HT1080 (cell line): ENCODE data around the gene PDGFA. TPM values are rescaled to one million over a fixed set of nuclear protein-coding genes. Genes with fewer than 3 reads are reported as not detected.

ENCODE experiments used
- DNase-seq: peaks from one replicate; pipeline ENCODE4 v3.0.0-alpha.2; 2015; ENCODE audit warnings: low read depth
- total RNA-seq: library from RNA; depleted of rRNA; stranded (reverse); fragments of >200 nt; shearing (Covaris generic); gene quantifications from 2 replicates; pipeline ENCODE4 v1.2.3, GENCODE V29; 2014

The PDGFA gene
- total RNA-seq, 1 experiment from 2014 or later = 23.1 TPM

DNA sequence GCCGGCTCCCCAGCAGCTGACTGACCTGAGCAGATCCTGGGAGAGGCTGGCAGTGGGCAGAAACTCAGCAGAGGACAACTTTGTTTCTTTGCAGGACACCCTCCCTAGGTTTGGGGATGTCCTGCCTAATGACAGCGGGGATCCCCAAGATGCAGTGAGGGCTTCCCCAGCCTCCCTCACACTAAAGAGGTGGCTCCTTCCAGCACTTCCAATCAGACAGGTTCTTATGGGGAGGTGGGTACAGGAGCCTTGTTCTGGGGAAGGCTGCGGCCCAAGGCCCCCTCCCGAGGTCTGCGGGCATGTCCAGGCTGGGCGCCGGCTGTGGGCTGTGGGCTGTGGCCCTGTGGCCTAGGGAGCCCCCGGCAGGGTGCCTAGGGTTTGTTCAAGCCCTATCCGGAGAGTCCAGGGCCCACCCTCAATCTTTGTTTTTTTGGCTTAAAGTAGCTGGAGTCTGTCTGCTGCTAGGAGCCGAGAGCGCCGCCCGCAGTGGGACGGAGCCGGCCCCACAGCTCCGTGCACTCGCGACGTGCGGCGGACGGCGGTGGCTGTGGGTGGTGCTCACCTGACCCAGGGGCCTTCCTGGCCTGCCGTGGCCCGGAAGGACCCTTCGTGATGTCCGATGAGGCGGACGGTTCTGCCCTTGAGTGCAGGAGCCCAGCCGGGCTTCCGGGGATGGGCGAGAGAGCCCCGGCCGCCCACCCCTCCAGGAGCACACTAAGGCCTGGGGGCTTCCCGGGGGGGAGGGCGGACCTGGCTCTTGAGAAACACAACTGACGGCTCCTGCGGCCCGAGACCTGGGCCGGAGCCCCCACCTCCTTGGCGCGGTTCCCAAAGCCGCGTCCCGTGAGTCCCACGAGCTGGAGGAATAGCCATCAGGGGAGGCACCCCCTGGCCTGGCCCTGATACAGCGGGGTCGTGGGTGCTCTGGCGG lies 57.2 kb downstream of the PDGFA start:
- no peak for DNase-seq

DNA sequence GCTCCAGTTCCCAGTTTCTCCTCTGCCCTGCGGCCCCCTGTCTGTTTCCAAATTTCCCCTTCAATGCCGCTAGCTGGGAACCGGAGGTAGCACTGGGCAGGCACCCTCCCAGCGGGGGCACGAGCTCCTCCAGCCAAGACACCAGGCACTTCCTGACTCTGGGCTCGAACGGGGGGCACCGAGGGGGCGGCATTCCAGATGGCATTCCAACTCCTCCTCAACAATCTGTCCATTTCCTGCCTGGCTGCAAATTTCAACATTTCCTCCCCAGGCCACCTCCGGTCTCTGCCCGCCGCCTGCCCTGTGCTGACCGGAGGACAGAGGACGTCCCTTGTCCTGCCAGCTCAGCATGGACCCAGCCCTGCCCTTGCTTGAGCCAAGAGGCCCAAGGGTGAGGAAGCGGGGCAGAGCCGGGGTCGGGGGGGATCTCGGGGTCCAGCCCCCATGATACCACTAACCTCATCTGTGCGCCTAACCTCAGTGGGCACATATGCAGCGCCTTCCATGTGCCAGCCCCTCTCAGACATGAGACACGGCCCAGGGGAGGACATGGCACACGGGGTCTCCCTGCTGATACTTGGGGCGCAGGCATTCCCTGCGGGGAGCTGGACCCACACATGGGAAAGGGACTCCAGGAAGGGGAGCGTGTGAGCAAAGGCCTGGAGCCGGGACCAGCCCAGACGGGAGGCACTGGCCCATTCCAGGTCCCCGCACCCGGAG lies 58.0 kb downstream of the PDGFA start:
- peak; percentile 16 for DNase-seq

DNA sequence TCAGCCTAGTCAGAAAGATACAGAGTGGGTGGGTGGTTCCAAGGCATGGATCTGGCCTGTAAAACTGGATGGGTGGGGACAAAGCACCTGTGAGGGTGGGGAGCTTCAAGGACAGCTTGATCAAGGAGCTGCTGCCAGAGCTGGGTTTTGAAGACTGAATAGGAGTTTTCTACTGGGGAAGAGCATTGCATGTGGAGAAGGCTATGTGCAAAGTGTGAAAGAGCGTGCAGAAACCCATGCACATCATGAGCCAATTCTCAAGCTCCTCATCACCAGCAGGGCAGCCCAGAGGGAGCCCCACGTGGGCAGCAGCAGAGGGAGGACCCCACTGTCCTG lies 58.6 kb downstream of the PDGFA start:
- no peak for DNase-seq

DNA sequence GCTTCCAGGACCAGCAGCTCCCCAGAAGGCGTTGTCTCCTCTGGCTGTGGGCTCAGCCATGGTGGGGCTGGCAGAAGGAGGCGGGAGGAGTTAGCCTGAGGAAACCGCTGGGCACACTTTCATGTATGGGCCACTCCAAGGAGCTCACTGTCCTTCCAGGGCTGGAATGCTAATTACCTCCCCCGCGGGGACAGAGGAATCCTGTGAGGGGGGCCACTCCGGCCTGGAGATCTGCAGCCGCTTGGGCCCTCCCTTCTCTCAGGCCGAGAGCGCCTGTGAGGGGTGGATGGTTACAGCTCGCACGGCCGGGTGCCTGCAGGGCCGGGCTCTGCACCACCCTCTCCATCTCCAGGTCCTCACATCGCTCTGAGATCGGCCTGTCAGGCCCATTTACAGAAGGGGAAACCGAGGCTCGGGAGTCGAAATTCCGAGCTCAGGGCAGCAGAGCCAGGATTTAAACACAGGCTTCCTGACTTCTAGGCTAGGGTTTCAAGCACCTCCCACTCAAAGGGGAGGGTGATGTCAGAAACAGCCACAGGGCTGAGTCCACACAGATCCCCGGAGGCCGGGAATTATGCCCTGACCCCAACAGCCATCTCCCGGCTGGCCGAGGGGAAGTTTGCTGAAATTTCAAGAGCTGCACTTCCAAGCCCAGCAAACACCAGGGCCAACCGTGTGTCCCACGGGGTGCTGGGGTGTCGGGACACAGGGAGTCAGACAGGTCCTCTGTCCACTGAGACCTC lies 59.1 kb downstream of the PDGFA start:
- DNase-seq = no peak

DNA sequence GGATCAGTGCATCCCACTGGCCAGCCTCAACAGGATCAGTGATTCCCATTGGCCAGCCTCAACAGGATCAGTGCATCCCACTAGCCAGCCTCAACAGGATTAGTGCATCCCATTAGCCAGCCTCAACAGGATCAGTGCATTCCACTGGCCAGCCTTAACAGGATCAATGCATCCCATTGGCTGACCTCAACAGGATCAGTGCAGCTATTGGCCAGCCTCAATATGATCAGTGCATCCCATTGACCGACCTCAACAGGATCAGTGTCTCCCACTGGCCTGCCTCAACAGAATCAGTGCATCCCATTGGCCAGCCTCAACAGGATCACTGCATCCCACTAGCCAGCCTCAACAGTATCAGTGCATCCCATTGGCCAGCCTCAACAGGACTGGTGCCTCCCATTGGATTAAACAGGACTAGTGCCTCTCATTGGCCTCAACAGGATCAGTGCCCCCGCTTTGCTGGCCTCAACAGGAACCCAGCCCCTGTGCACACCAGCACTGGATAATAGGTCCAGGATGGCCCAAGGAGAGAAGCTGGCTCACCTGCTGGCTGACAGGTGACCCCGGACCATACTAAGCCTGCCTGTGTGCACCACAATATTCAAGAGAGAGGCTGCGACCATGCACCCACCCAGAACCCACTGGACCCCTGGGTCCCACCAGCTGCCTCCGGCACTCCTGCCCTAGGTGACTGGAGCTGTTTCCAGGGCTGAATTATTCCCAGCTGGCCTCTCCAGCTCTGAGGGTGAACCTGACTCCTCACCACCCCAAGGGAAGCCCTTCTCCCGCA lies 59.9 kb downstream of the PDGFA start:
- no peak for DNase-seq

DNA sequence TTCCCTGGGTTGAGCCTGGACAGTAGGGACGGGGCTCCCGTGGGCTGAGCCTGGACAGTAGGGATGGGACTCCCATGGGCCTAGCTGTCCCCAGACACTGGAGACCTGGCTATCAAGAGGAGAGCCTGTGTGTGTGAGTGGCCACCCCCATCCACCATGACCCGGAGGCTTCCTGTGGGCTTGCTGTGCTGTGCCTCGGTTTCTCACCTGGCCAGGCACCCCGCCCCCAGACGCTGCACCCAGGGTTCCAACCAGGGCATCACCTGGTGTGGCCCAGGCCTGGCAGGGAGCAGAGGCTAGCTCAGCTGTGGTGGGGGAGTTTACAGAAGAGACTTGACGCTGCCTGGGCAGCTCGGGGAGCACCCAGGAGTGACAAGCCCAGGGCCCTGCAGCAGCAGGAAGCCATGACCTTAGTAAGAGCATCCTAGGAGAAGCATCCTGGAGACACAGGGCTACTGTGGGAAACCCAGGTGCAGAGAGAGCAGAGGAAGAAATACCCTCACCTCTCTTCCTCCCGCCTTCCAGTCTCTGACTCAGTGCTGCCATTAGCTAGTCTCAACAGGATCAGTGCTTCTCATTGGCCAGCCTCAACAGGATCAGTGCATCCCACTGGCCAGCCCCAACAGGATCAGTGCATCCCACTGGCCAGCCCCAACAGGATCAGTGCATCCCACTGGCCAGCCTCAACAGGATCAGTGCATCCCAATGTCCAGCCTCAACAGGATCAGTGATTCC lies 61.0 kb downstream of the PDGFA start:
- DNase-seq = no peak

DNA sequence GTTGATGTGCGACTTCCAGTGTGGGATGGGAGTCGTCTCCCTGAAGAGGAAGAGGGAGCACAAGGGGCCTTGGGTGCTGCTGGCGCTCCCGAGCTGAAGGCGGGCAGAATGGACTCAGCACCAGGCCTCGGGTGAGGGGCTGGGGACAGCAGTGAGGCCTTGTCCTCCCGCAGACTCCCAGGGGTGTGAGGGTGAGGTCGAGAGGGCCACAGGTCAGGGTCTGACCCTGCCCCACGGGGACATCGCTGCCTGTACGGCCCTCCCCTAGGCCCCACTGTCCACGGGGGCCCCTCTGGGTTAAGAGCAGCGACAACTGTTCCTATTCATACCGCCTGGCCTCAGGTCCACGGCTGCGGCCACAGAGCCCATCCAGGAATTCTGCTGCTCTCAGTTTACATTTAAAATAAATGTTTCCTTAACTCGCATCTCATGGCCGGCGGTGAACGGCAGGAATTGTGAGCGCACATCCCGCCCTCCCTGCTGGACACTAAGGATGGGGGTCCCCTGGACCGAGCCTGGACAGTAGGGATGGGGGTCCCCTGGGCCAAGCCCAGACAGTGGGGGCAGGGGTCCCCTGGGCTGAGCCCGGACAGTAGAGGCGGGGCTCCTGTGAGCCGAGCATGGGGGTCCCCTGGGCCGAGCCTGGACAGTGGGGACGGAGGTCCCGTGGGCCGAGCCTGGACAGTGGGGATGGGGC lies 61.7 kb downstream of the PDGFA start:
- DNase-seq = no peak

DNA sequence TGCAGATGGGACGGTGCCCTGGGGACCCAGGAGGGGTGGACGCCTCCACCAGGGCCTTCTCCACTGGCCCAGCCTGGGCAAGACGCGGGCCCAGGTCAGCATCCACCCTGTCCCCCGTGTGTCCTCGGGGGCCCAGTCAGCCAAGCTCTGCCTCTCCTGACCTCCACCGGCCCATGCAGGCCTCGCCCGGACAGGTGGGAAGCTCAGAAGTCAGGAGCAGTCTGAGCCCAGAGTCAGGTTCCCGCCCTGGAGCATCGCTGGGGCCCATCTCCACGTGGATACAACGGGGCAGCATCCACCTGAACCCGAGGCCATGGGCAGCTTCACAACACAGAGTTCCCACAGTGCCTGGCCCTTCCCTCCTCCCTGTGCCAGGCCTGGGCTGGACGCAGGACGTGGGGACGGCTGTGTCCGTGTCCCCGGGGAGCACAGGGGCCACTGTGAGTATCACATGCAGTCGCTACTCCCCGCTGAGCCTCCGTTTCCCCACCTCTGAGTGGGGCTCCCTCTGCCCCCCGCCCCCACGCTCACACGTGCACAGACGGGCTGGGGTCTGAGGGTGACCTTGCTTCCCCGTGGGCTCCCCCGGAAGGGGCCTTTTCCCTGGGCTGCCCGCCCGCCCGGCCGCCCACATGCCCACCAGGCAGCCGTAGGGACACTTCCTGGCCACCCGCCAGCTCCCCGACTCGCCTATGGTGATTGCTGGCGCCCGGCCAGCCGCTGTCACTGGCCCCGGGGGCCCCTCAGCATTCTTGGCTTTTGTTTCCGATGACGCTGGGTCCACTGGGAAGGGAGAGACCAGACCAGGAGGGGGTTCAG lies 64.3 kb downstream of the PDGFA start:
- no peak for DNase-seq

DNA sequence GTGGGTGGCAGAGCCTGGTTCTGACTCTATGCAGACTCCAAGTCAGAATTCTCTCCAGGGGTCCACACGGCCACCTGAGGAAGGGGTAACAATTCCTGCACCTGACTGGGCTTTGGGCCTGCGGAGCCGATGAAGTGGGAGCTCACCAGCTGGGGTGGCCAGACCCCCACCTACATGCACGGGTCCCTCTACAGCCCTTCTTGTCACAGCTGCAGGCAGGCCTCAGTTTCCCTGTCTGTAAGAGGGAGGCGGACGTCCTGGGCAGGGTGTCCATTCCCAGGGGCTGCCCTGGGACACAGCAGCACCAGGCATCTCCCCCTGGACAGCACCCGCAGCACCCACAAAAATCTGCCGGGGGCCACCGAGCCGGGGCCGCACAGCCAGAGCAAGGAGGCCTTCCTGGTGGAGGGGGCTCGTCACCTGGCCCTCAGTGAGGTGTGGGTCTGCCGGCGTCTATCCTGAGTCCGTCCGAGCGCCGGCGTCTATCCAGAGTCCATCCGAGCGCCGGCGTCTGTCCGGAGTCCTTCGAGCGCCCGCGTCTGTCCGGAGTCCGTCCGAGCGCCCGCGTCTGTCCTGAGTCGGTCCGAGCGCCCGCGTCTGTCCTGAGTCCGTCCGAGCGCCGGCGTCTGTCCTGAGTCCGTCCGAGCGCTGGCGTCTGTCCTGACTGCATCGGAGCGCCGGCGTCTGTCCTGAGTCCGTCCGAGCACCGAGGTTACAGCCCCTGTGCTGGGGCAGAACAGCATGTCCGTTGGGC lies 65.1 kb downstream of the PDGFA start:
- no peak for DNase-seq

DNA sequence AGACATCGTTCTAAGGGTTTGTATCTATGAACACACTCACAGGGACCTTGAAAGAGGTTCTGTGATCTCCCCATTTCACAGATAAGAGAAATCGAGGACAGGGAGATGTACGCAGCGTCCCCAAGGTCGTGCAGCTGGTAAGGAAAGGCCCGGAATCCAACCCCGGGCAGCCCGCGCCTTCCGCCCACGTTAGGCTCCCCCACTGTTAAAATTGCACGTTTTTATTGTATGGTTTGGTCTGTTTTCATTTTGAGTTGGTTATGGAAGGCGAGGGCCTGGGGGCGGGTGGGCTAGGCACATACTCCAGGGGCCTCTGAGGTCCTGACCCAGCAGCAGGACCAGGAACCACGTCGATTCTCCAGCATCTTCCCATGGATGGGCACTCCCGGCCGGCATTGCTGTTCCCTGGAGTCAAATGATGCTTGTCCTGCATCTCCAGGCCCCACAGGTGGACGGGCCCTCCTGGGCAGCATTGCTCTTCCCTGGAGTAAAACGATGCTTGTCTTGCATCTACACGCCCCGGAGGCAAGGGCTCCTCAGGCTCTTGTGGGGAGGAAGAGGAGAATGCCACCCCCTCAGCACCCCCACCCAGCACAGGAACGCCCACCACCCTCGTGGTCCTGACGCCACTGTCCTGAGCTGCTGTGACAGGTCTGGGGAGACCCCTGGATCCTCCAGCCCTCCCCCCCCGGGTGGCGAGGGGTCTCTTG lies 65.9 kb downstream of the PDGFA start:
- DNase-seq = no peak

DNA sequence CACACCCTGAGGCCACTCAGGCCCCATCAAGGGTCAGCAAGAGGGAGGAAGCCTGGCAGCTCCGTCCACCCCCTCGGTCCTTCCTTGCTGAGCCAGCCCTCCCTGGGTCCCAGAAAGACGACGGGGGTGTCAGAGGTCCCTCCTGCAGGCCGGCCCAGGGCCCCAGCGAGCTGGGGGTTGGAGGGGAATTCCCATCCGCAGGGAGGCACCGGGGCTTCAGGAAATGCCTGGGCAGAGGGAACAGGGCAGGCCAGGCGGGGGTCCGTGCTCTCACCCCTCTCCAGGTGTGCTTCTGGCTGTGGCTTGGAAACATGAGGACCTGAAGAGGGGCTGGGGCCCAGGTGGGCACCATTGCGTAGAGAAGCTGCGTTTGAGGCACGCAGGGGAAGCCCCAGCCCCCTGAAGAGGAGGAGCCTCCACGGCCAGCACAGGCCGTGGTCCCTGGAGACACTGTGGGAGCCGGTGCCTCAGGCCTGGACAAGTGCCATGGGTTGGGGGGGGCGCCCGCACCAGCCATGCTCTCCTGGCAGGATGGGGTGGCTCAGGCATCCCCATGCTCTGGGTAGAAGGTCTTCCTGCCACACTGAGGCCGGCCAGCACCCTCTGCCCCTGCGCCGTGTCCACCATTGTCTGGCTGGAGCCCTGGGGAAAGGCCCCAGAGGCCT lies 66.7 kb downstream of the PDGFA start:
- DNase-seq = no peak

DNA sequence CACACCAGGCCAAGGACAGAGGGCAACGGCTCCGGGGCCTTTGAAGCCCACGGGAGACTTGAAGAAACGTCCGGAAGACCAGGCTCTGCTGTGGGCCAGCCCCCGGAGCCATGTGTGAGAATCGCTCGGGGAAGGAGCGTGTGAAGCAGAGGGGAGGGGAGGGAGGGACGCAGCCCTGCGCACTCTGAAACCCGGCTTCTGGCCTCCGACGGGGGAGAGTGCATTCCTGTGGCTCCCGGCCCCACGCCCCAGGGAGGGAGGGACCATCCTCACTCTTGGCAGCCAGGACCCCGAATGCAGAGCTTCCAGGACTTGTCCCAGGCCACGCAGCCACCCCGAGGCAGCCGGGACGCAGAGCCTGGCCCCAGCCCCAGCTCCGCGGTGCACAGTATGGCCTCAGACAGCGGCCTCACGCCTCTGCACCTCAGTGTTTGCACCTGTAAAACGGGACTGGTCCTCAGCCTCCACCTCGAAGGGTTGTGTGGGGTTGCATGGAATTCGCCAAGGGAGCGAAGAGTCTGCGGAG lies 67.4 kb downstream of the PDGFA start:
- DNase-seq = no peak

DNA sequence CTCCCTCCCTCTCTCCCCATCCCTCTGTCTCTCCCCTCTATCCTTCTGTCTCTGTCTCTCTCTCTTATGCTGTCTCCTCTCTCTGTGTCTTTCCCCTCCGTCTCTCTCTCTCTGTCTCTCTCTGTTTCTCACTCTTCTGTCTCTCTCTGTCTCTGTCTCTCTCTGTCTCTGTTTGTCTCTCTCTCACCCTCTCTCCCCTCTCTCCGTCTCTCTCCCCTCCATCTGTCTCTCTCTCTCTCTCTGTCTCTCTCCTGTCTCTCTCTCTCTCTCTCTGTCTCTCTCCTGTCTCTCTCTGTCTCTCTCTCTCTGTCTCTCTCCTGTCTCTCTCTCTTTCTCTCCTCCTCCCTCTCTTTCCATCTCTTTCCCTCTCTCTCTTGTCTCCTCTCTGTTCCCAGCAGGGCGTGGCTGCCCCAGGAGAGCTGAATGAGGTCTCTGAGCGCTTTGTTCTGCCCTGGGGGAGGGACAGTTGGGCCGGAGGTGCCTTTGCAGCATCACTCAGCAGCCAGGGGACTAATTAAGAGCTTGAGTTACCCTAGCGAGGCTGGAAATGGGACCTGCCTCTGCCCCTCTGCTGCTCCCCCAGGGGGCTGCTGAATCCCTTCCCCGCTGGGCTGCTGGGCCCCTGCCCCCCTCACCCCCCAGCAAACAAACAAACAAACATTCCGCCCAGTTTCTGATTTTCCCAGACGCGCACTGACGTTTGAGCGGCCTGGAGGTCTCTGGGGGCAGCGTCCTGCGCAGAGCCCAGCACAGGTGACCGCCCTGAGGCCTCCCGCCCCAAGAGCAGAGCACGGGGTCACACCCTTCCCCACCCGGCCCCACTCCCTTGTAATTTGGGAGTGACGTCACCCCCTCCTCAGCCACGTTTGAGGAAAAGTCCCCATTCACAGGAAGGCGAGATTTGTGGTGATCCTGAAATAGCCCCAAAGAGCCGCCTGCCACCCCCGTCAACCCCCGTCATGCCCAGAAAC lies 68.1 kb downstream of the PDGFA start:
- DNase-seq = no peak

DNA sequence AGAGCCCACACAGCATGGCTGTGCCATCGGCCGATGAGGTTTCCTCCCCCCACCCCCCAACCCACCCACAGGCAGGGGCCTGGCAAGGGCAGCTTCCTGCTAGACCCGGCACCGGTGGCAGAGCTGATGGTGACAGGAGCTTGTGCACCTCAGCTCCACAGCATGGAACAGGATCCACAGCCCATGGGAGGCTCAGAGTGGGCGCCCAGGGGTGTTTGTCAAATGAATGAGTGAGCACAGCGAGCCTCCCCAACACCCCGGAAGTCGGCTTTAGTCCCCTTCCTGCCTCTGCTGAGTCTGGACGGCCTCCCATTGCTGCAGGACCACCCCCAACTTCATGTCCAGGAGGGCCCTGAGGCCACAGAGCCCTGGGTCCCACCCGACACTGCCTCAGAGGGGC lies 68.9 kb downstream of the PDGFA start:
- no peak for DNase-seq

DNA sequence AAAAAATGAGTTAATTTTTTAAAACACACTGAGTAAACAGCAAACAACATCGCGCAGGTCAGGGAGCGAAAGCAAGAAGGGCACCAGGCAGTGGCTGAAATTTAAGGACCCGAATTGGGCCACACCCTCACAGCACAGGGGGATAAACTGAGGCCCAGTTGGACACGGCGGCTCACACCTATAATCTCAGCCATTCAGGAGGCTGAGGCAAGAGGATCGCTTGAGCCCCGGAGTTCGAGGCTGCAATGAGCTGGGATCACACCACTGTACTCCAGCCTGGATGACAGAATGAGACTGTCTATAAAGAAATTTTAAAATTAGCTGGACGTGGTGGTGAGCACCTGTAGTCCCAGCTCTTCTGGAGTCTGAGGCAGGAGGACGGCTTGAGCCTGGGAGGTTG lies 69.6 kb downstream of the PDGFA start:
- DNase-seq = no peak
